B cell (primary cell): ENCODE results near the gene FGD4.

Experiments used
- EZH2 ChIP-seq: IDR thresholded peaks from 2 replicates; pipeline ENCODE4 v1.6.1; 2012; ENCODE audit warnings: borderline replicate concordance, low read depth, mild to moderate bottlenecking, moderate library complexity, low read length; ENCODE audit not compliant: insufficient read depth, poor library complexity, severe bottlenecking
- TF ChIP-seq, protein P1 (sequence below): fragments of 200-600 bp; IDR thresholded peaks from one replicate; pipeline ENCODE4 v1.8.0; 2022; ENCODE audit warnings: antibody characterized with exemption, mild to moderate bottlenecking

DNA sequence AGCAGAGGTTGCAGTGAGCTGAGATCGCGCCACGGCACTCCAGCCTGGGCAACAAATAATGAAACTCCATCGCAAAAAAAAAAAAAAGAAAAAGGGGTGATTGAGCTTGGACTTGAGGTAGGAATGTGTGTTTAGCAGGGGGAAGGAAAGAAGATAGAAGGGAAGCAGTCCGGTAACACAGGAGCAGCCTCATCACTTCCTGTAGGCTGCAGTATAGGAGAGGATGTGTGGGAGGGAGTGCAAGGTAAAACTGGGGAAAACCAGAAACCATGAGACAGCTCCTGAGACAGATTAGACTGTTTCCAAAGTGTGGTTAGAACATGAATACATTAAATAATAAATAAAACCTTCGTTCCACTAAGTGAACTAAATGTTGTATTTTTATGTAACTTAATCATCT lies 49.2 kb downstream of the FGD4 start:
- TF ChIP-seq, protein P1, sequence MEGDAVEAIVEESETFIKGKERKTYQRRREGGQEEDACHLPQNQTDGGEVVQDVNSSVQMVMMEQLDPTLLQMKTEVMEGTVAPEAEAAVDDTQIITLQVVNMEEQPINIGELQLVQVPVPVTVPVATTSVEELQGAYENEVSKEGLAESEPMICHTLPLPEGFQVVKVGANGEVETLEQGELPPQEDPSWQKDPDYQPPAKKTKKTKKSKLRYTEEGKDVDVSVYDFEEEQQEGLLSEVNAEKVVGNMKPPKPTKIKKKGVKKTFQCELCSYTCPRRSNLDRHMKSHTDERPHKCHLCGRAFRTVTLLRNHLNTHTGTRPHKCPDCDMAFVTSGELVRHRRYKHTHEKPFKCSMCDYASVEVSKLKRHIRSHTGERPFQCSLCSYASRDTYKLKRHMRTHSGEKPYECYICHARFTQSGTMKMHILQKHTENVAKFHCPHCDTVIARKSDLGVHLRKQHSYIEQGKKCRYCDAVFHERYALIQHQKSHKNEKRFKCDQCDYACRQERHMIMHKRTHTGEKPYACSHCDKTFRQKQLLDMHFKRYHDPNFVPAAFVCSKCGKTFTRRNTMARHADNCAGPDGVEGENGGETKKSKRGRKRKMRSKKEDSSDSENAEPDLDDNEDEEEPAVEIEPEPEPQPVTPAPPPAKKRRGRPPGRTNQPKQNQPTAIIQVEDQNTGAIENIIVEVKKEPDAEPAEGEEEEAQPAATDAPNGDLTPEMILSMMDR, result no peak
- TF ChIP-seq EZH2, result no peak
